Right ventricle myocardium inferior (tissue), 1 donor: ENCODE measurements around the gene HOATZ. TPM values are rescaled to one million over a fixed set of nuclear protein-coding genes. Genes with fewer than 3 reads are reported as not detected.

Experiments used
- ATAC-seq: fragments of 200-7000 bp; cut with Tn5 transposase; one replicate; pipeline ENCODE4 v1.9.1; 2020; ENCODE audit warnings: mild to moderate bottlenecking, moderate library complexity
- DNase-seq: peaks from one replicate; pipeline ENCODE4 v3.0.0; 2021; ENCODE audit errors: missing footprints
- intact Hi-C: fragments of 100-400 bp; cut with DNase I; formaldehyde crosslinking; loops from one replicate; pipeline ENCODE4 v1.11.0; 2022
- microRNA-seq: library from miRNA; unstranded; fragments of <30 nt; microRNA quantifications from one replicate; pipeline ENCODE4 v1.2.0, GENCODE V29; 2020
- total RNA-seq: library from RNA; stranded (reverse); fragmentation: NEBNext Ultra II Directional; extraction: Animal tissue kit (Norgen Biotek cat#: 25700); gene quantifications from one replicate; pipeline ENCODE4 v1.2.1, GENCODE V29; 2021
- donor health status: DM: no; HTN: yes; CAD: no; lungs with severe emphysema.

The HOATZ gene
- total RNA-seq, 1 donor from 2014 or later = not detected

GRCh38 chr11:111569476-111569875 lies 54.9 kb downstream of the HOATZ start:
- ATAC-seq (no peak), DNase-seq (no peak)
- intact Hi-C loops = no loop called here

GRCh38 chr11:111570796-111571195 lies 56.2 kb downstream of the HOATZ start:
- intact Hi-C loops = no loop called here
- no peak for DNase-seq
- ATAC-seq = no peak

GRCh38 chr11:111571829-111572501 lies 57.4 kb downstream of the HOATZ start:
- intact Hi-C loops = no loop called here
- no peak for ATAC-seq
- no peak for DNase-seq

DNA sequence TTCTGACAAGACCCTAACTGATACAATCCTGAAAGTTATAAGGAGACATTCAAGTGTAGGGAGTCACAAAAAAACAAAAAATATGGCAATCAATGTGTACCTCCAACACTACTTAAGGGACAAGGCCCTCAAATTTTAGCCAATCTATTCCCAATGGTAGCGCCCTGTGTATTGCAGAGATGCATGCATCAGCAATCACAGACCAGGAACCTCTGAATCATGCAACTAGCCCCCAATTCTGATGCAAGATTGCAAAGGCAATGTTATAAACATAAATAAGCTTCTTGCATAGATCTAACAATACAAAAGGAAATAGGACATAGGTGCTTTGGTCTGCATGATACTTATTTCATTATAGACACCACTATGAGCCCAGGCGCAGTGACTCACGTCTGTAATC lies 58.0 kb downstream of the HOATZ start:
- DNase-seq (no peak), ATAC-seq (no peak)
- intact Hi-C loops = no loop called here

DNA sequence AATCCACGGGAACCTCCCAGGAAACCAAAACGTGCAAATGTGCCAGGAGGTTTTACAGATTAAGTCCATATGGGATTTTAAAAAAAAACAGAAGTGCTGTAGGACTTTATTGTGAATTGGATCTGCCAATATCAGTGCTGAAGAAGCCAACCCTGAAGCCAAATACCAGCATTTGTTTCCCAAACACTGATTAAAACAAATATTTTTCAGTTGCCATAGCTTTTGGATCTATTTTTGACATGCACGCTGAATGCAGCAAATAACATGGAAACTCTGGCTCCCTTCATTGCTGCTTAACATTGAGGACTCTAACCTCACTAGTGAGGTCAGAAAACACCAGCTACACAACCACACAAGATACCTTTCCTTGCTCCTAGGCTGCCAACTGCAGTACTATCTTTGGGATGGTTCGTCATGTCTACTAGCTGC lies 59.3 kb downstream of the HOATZ start:
- ATAC-seq = peak; percentile 93
- intact Hi-C loops = no loop called here
- no peak for DNase-seq

GRCh38 chr11:111574373-111575225 lies 60.0 kb downstream of the HOATZ start:
- peak; percentile 27 for ATAC-seq
- intact Hi-C loops = no loop called here
- no peak for DNase-seq

DNA sequence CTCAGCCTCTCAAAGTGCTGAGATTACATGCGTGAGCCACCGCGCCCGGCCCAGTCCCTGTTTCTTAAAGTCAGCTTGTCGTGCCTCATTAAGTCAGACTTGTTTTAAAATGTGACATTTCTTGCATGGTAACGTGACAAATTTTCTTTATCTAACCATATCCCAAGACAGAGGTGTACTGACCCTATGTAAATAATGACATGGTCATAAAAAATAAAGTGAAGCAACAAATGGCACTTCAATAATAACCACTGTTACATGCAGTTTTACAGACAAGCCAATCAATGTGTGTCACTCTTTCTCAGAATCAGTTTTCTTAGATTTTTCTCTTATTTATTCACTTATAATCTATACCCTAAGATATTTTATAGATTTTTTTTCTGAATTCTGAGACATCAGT lies 61.2 kb downstream of the HOATZ start:
- intact Hi-C loops = no loop called here
- no peak for DNase-seq
- no peak for ATAC-seq

DNA sequence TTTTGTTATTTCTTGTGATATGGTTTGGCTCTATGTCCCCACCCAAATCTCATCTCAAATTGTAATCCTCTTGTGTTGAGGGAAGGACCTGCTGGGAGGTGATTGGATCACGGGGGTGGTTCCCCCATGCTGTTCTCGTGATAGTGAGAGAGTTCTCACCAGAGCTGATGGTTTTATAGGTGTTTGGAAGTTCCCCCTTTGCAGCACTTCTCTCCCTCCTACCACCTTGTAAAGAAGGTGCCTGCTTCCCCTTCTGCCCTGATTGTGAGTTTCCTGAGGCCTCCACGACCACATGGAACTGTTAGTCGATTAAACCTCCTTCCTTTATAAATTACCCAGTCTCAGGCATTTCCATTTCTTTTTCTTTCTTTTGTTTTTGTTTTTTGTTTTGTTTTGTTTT lies 63.2 kb downstream of the HOATZ start:
- intact Hi-C loops = no loop called here
- ATAC-seq = no peak
- DNase-seq = no peak

DNA sequence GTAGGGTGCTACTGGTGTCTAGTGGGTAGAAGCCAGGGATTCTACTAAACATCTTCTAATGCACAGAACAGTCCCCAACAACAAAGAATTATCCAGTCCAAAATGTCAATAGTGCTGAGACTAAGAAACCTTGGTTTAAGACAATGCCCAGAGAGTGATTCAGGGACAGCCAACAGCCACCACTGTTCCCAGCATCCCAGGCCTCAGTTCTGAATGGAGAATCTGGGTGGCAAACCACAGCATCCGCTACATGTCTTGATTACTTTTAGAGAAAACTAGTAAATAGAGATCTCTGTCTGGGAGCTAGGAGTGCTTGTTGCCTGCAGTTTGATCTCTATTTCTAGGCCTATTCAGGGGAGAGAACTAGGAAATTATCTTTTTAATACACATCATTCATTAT lies 66.8 kb downstream of the HOATZ start:
- no peak for DNase-seq
- ATAC-seq = no peak
- intact Hi-C loops = no loop called here

- ATAC-seq (no peak), DNase-seq (no peak)
- intact Hi-C loops = no loop called here
These were observed 67.6 kb downstream of the HOATZ start for GRCh38 chr11:111582163-111582562.

GRCh38 chr11:111582881-111583280 lies 68.3 kb downstream of the HOATZ start:
- intact Hi-C loops = no loop called here
- DNase-seq = no peak

DNA sequence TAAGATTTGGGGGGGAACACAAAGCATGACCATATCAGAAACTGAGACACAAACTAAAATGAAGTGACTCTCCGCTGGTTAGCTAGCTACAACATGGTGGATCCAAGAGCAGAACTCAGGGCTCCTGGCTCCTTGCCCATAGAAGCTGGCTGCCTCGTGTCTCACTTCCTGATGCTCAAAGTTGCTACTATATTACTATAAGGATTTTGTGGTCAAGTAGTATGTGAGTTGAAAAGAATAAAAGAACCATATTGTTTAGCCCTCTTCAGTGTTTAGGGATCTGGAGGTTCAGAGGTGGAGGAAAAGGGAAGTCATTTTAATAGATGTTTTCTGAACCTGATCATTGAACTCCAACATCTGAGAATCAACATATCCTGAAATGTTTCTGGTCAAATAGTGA lies 70.8 kb downstream of the HOATZ start:
- no peak for DNase-seq
- intact Hi-C loops = loop anchor here (5.0 kb wide), 1 partner anchor 257 kb away; no protein-coding TSS in a partner anchor

More at GRCh38 chr11:111582881-111583280, 68.3 kb downstream of the HOATZ start:
- no peak for ATAC-seq

GRCh38 chr11:111586388-111586831 lies 71.8 kb downstream of the HOATZ start:
- DNase-seq (no peak), ATAC-seq (no peak)
- intact Hi-C loops = loop anchor here (5.0 kb wide), 1 partner anchor 256 kb away; no protein-coding TSS in a partner anchor

More for the DNA sequence above, 70.8 kb downstream of the HOATZ start:
- ATAC-seq = no peak

Small RNA genes lying within 50 kb of the gene (microRNA-seq; reads per million reads assigned to microRNA genes)
- 1.1 reads per million for gene MIR34B
- gene MIR34C = 1.4 reads per million

Other genes with a start within 250 kb of the HOATZ start
- 0.65 TPM for gene POU2AF3, start 216.2 kb upstream of the HOATZ start, total RNA-seq
- 0.24 TPM for gene POU2AF1, start 135.5 kb upstream of the HOATZ start, total RNA-seq
- gene BTG4, start 2.4 kb upstream of the HOATZ start, total RNA-seq = not detected
- 3.7 TPM for gene LAYN, start 25.9 kb downstream of the HOATZ start, total RNA-seq
- 15.9 TPM for gene SIK2, start 87.7 kb downstream of the HOATZ start, total RNA-seq